ENCODE data around the gene STOM.

DNA sequence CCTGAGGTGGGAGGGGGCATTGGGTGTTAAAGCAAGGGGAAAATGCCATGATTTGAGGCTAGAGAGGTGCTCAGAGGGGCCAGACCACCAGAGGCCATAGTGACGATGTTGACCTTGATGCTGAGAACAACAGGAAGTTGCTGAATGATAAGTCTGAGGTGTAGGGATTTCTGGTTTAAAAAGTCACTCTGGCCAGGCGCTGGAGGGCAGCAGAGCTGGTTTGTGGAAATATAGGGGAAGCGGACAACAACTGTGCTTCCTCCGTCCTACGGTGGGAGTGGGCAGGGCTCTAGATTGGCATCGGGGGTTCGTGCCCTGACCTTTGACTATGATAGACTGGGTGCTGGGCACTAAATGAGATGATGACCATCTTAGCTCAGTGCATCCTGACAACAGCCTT, 44.7 kb downstream of the STOM start:
- TF ChIP-seq EZH2 (IDR thresholded peaks at IDR 0.05; ENCODE audit: borderline replicate concordance, low read depth, low read length, severe bottlenecking), result no peak
- no peak for TF ChIP-seq CTCF (IDR thresholded peaks at IDR 0.05; ENCODE audit: borderline replicate concordance, extremely low read depth, low read length, poor library complexity, severe bottlenecking)
